Putamen (tissue), 1 donor: ENCODE measurements around the gene GAS2L1.
"Not testable (repeated sequence)": the region's sequence is repeated elsewhere in the genome, so short reads cannot be mapped to it uniquely, and the experiment has no call there.

Experiments
- DNase-seq: peaks from one replicate; pipeline ENCODE4 v3.0.0-alpha.2; 2016; ENCODE audit warnings: low spot score

Gene GAS2L1

DNA sequence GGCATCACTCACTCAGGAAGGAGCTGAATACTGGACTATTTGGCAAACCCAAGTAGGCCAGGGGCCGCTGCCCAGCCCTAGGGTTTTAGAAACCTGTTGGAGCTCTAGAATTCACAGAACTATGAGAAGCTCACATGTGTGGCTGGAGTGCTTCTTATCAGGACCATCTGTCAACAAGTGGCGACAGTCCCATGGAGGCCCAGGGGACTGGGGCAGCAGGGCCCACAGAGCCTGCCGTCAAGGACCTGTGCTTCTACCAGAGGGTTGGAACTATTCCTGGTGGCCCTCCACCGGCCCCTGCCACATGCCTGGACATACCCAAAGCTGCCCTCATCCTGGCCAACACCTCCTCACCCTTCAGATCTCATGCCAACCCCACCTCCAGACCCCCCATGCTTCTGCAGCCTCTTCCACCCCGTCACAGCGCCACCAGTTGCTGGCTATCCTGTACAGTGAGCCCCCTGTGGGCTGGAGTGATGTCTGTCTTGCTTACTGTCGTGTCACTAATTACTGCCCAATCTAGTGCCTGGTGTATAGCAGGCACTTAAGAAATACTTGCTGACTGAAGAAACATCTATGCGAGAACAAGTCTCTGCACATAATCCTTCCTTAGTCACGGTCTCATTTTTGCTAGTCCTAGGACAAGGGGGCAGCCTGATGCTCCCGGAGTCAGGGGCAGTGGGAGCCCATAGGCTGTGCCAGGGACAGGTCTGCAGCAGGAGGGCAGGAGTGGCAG lies 36.3 kb downstream of the GAS2L1 start:
- DNase-seq = no peak

DNA sequence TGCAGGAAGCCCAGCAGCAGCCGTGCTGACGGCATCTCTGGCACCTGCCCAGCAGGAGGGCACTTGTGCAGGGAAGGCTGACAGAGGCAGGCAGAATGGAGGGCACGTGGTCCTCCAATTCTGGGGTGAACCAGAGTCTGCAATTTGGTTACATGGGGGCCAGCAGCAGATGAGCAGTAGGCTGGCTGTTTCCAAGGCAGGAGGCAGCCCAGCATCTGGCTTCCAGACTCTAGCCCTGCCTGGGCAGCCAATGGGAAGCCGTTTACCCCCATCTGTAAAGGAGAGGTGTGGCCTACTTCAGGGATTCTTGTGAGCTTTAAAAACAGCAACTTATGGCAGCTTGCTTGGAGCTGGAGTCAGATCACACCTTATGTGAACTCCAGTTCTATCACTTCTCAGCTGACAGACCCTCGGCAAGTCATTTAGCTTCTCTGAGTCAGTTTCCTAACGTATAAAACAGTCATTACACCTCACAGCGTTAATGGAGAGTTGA lies 36.9 kb downstream of the GAS2L1 start:
- DNase-seq = no peak

DNA sequence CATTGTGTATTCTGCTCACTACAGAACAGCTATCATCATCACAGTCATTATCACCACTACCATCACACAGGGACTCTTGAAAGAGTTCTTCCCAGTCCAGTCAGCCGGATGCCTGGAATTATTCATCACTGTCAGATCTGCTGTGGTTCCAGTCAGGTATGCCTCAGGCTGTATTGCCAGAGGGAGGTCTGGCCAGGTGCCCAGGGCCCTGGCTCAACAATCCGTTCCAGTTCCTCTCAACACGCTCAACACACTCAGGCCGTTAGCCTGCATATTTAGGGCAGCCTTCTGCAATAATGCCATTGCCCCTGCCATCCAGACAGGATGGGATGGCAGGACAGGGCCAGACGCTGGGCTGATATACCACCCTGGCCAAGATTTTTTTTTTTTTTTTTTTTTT lies 37.7 kb downstream of the GAS2L1 start:
- no peak for DNase-seq

GRCh38 chr22:29344889-29345288 lies 38.4 kb downstream of the GAS2L1 start:
- DNase-seq = not testable (repeated sequence)

DNA sequence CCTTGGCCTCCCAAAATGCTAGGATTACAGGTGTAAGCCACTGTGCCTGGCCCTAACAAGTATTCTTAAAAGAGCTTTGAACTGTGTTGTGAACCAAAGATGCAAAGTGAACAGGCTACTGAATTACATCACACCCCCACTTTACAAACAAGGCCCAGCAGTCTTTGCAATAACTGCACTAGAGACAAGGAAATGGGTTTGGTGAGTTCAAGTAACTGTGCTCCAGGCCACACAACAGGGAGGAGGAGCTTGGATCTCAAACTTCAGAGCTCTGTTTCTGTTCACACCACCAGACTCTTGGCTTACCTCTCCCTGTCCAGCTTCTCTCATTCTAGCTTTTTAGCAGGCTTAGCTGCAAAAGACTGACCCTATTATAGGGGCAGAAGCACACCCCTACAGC lies 39.5 kb downstream of the GAS2L1 start:
- DNase-seq = no peak

DNA sequence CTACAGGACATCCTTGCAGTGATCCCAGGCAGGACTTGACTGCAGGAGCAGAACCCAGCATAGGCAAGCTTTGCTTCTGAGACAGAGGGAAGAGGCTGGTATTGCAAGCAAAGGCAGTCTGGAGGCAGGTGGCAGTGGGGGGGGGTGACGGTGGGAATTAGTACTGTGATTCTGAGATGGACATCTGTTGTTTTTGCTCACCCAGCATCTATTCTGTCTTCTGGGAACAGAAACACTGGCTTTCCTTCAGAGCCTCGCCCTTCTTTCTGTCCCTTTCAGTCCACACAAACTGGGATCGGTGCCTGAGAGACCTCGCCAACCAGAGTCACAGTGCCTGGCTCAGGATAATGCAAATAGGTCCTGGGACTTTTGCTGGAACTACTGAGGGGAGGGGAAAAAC lies 40.2 kb downstream of the GAS2L1 start:
- peak; percentile 75 for DNase-seq

- no peak for DNase-seq
Observed at GRCh38 chr22:29348041-29348440, 41.6 kb downstream of the GAS2L1 start.

GRCh38 chr22:29348956-29349355 lies 42.5 kb downstream of the GAS2L1 start:
- DNase-seq = no peak

DNA sequence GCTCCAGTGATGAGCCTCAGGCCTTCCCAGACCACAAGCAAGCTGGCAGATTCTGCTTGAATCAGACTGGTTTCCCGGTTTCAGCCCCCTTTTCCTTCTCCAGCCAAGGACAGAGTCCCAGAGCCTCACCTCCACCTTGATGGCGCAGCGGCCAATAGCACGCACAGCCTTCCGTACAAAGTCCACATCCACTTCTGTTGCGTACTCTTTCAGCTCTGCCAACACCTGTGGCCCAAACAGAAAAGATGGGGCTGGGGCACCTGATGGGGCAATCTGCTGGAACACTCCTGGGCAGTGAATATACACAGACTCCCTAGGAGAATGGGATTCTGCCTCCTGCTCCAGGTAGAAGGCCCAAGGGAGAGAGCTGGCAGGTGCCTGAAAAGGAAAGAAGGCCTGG lies 44.6 kb downstream of the GAS2L1 start:
- no peak for DNase-seq

GRCh38 chr22:29351891-29352290 lies 45.4 kb downstream of the GAS2L1 start:
- DNase-seq = no peak

DNA sequence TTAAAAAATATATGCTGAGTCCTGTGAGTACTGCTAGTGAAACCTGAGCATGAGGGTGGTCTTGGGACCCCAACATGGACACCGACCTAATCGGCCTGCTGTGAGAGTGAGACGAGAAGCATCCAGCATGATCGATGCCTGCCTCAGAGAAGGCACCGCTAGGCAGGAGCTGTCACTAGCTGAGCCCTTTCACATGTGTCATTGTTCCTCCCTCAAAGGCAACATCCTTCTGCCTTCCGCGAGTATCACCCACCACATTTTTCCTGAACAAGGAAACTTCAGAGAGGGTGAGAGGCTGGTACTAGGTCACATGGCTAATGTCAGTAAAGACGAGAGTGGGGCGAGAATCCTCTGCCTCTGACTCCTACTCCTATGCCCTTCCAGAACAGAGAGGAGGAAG lies 46.3 kb downstream of the GAS2L1 start:
- DNase-seq = peak; percentile 78

DNA sequence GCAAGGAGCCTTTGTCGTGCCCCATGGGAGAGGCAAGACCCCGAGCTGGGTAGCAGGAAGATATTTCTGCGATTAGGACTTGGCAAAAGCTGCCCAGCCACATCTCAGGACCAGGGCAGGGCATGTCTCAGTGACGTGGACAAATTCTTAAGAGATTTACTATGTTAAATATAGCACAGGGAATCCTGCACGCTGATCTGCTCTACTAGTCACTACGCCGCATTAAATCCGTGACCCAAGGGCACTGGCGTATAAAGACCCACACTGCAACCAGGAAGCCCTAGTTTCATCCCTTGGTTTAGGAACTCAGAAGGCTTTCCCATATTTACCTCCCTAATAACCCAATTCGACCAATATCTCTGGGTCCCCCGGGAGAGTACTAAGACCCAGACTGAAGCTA lies 46.8 kb downstream of the GAS2L1 start:
- no peak for DNase-seq

DNA sequence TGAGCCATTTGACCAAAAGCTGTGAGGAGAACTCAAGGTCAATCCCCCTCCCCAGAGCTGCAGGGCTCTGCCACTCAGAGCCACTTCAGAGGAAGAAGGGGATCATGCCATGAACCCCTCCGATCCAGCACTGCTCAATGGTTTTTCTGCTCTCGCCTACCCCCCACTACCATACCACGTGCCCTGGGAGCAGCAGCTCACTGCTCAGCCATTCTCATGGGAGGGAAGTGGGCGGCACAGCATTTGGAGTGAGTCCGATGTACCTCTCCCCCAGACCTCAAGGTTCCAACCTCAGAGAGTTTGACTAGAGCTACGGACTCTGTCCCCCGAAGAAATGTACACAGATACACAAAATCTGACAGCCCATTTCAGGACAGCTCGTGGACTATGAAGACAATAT lies 47.4 kb downstream of the GAS2L1 start:
- no peak for DNase-seq

GRCh38 chr22:29357193-29357890 lies 50.9 kb downstream of the GAS2L1 start:
- not testable (repeated sequence) for DNase-seq

DNA sequence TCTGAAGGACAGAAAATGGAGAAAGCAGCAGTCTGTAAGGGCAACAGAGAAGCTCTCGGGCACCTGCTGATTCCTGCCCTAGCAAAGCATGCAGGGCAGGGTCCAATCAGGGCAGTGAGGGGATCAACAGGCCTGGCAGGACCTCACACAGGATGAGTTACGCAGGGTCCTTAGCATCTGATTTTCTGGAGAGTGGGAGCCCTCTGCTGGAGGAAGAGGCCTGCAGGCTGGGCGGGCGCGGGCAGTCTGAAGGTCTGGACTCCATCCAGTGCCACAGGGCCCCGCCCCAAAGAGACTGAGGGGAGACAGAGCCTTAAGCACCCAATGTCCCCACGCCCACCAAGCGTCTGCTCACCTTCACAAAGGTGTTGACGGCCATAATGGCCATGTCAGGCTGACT lies 53.0 kb downstream of the GAS2L1 start:
- DNase-seq = no peak
